ENCODE results near the gene DGKG. TPM values are rescaled to one million over a fixed set of nuclear protein-coding genes. Genes with fewer than 3 reads are reported as not detected.

DGKG gene
- total RNA-seq, 6 experiments from 2014 or later: 1.5 to 3.6 (median 2.0) TPM

GRCh38 chr3:186210852-186211500, 151.1 kb downstream of the DGKG start:
- DNase-seq: no peak
- H3K27ac ChIP-seq: no peak overlapping the region

GRCh38 chr3:186209810-186210752, 152.0 kb downstream of the DGKG start:
- no peak for DNase-seq
- intact Hi-C loops (cut with DNase I): no loop called here
- Histone ChIP-seq H3K4me1 (no peaks in the 10 kb centered on the region), H3K27ac (no peak overlapping the region), H3K36me3 (no peaks in the 10 kb centered on the region), H3K4me3 (no peak overlapping the region), H3K27me3 (no peaks in the 10 kb centered on the region), H3K9me3 (no peaks in the 10 kb centered on the region)
- 28% methylated on average over 4 of the region's 20 CpGs for WGBS (ENCODE audit: insufficient coverage, low coverage, low lambda C conversion rate, missing lambda C conversion rate)
- TF ChIP-seq POLR2A (IDR thresholded peaks at IDR 0.05) (no peak), CTCF (IDR thresholded peaks at IDR 0.05) (no peak)
- ATAC-seq: peak; percentile 42 to 62 (median 45)

More at GRCh38 chr3:186210852-186211500, 151.1 kb downstream of the DGKG start:
- H3K27me3 ChIP-seq: no peaks in the 10 kb centered on the region
- H3K36me3 ChIP-seq: no peaks in the 10 kb centered on the region
- H3K9me3 ChIP-seq: no peaks in the 10 kb centered on the region
- no peaks in the 10 kb centered on the region for H3K4me1 ChIP-seq
- intact Hi-C loops (cut with DNase I): no loop called here
- no peak for ATAC-seq
- TF ChIP-seq CTCF (IDR thresholded peaks at IDR 0.05) (no peak), POLR2A (IDR thresholded peaks at IDR 0.05) (no peak)
- H3K4me3 ChIP-seq: no peak overlapping the region
- 86% methylated on average over 5 of the region's 9 CpGs for WGBS (ENCODE audit: insufficient coverage, low coverage, low lambda C conversion rate, missing lambda C conversion rate)

- DNase-seq: no peak
Observed at GRCh38 chr3:186208296-186208989, 153.6 kb downstream of the DGKG start.

More at GRCh38 chr3:186208296-186208989, 153.6 kb downstream of the DGKG start:
- intact Hi-C loops (cut with DNase I): no loop called here
- 78% methylated on average over 8 of the region's 8 CpGs for WGBS (ENCODE audit: insufficient coverage, low coverage, low lambda C conversion rate, missing lambda C conversion rate)
- Histone ChIP-seq H3K27ac (no peak overlapping the region), H3K4me3 (no peak overlapping the region), H3K36me3 (no peaks in the 10 kb centered on the region), H3K4me1 (no peaks in the 10 kb centered on the region), H3K27me3 (no peaks in the 10 kb centered on the region), H3K9me3 (no peaks in the 10 kb centered on the region)
- TF ChIP-seq CTCF (IDR thresholded peaks at IDR 0.05) (no peak), POLR2A (IDR thresholded peaks at IDR 0.05) (no peak)
- peak in 2 of 4 donors; percentile 32 to 40 for ATAC-seq

Measured in right lobe of liver (tissue), 6 donors.